ENCODE results near the gene PRKAR1B.

The PRKAR1B gene

GRCh38 chr7:739983-740942 is 13.2 kb upstream of the PRKAR1B start:
- DNase-seq = no peak

- DNase-seq = no peak
These were observed 12.4 kb upstream of the PRKAR1B start for GRCh38 chr7:739455-739982.

GRCh38 chr7:738723-739454 is 11.8 kb upstream of the PRKAR1B start:
- DNase-seq = no peak

- no peak for DNase-seq
These were observed 11.2 kb upstream of the PRKAR1B start for GRCh38 chr7:738241-738640.

- DNase-seq = no peak
These were observed 7.7 kb upstream of the PRKAR1B start for GRCh38 chr7:734808-735207.

- DNase-seq = no peak
These were observed 7.1 kb upstream of the PRKAR1B start for GRCh38 chr7:734214-734613.

GRCh38 chr7:732556-732955 is 5.5 kb upstream of the PRKAR1B start:
- no peak for DNase-seq

GRCh38 chr7:732094-732541 is 5.0 kb upstream of the PRKAR1B start:
- peak; percentile 29 for DNase-seq

GRCh38 chr7:731440-732085 is 4.5 kb upstream of the PRKAR1B start:
- DNase-seq = no peak

- no peak for DNase-seq
These were observed 3.7 kb upstream of the PRKAR1B start for GRCh38 chr7:730501-731439.

GRCh38 chr7:729140-730000 is 2.3 kb upstream of the PRKAR1B start:
- no peak for DNase-seq

GRCh38 chr7:728602-729001 is 1.5 kb upstream of the PRKAR1B start:
- no peak for DNase-seq

GRCh38 chr7:727806-728460 is 852 bp upstream of the PRKAR1B start:
- DNase-seq = no peak

GRCh38 chr7:726854-727103 is 302 bp downstream of the PRKAR1B start:
- DNase-seq = no peak

- peak; percentile 9 for DNase-seq
These were observed 812 bp downstream of the PRKAR1B start, which contains the start of gene DNAAF5 for GRCh38 chr7:726084-726853. DNAAF5 (plus strand) TSS chr7:726699; CDS start chr7:726721, 22 bp downstream.

- no peak for DNase-seq
These were observed 1.7 kb downstream of the PRKAR1B start for GRCh38 chr7:725223-726005.

GRCh38 chr7:724298-724697 is 2.8 kb downstream of the PRKAR1B start:
- no peak for DNase-seq

GRCh38 chr7:723541-723940 is 3.5 kb downstream of the PRKAR1B start:
- no peak for DNase-seq
